Activated CD8-positive, alpha-beta T cell treated with anti-CD3 and anti-CD28 coated beads, Interleukin-2, amount 10 ng/mL, durations not matched to agents 7 days and 5 days (primary cell): ENCODE results near the gene NOD2. TPM values are rescaled to one million over a fixed set of nuclear protein-coding genes. Genes with fewer than 3 reads are reported as not detected.

Source experiments
- ATAC-seq: fragments of 150-1000 bp; cut with Tn5 transposase; one replicate; pipeline ENCODE4 v1.10.0; 2021; ENCODE audit warnings: moderate library complexity
- CTCF ChIA-PET: fragments of 350-600 bp; sonication (Branson Sonifier 250); formaldehyde crosslinking; loops from one replicate; lab custom pipeline; 2021; ENCODE audit warnings: antibody characterized with exemption; lab: Charles Lee
- POLR2A ChIA-PET: fragments of 350-600 bp; sonication (Branson Sonifier 250); formaldehyde crosslinking; loops from one replicate; lab custom pipeline; 2021; ENCODE audit warnings: antibody characterized with exemption; lab: Charles Lee
- DNase-seq: peaks from one replicate; pipeline ENCODE4 v3.0.0-alpha.2; 2020
- H3K27ac Mint-ChIP-seq: one replicate; pipeline ENCODE4 v1.8.0; 2021; ENCODE audit warnings: mild to moderate bottlenecking, mixed read lengths
- H3K27me3 Mint-ChIP-seq: one replicate; pipeline ENCODE4 v1.8.0; 2021; ENCODE audit warnings: low read depth, mixed read lengths
- H3K36me3 Mint-ChIP-seq: one replicate; pipeline ENCODE4 v1.8.0; 2021; ENCODE audit warnings: low read depth, mixed read lengths
- H3K4me1 Mint-ChIP-seq: one replicate; pipeline ENCODE4 v1.8.0; 2021; ENCODE audit warnings: low read depth, mixed read lengths
- H3K4me3 Mint-ChIP-seq: one replicate; pipeline ENCODE4 v1.8.0; 2021; ENCODE audit warnings: mild to moderate bottlenecking, mixed read lengths
- H3K9me3 Mint-ChIP-seq: one replicate; pipeline ENCODE4 v1.8.0; 2022; ENCODE audit warnings: mixed read lengths; ENCODE audit not compliant: insufficient read depth
- total RNA-seq, 2 experiments: library from RNA; stranded (reverse); gene quantifications; one replicate each; pipeline ENCODE4 v1.2.3, GENCODE V29; 2021

The NOD2 gene
- total RNA-seq, 2 experiments from 2014 or later, result 1.6 to 1.7 TPM

- Mint-ChIP-seq H3K4me3 (no peak overlapping the region), H3K4me1 (peaks cover 23% of the 10 kb centered on the region), H3K27ac (no peak overlapping the region), H3K36me3 (no peaks in the 10 kb centered on the region), H3K27me3 (no peaks in the 10 kb centered on the region), H3K9me3 (no peaks in the 10 kb centered on the region)
- ChIA-PET POLR2A (interaction anchor here (1.4 kb wide), 1 partner anchor 55 kb away, joined by 4 read pairs; the partner anchor contains the start of gene SNX20), CTCF (interaction anchor here (1.1 to 2.7 kb wide), 5 partner anchors 10 to 71 kb away, joined by 3 to 12 read pairs (median 6); no protein-coding TSS in a partner anchor)
- DNase-seq, result no peak
- no peak for ATAC-seq
Observed at GRCh38 chr16:50735629-50736122, 42.3 kb downstream of the NOD2 start.

- POLR2A ChIA-PET, result interaction anchor here (1.4 kb wide), 1 partner anchor 55 kb away, joined by 4 read pairs; the partner anchor contains the start of gene SNX20
- Mint-ChIP-seq H3K4me1 (peaks cover 23% of the 10 kb centered on the region), H3K36me3 (no peaks in the 10 kb centered on the region)
Observed at GRCh38 chr16:50736448-50736847, 43.0 kb downstream of the NOD2 start.

GRCh38 chr16:50737420-50737959 is 44.1 kb downstream of the NOD2 start:
- Mint-ChIP-seq H3K27me3 (no peaks in the 10 kb centered on the region), H3K9me3 (no peaks in the 10 kb centered on the region), H3K4me3 (no peak overlapping the region), H3K4me1 (peaks cover 18% of the 10 kb centered on the region), H3K36me3 (no peaks in the 10 kb centered on the region), H3K27ac (no peak overlapping the region)
- no peak for DNase-seq
- no peak for ATAC-seq
- ChIA-PET POLR2A (interaction anchor here (1.1 kb wide), 1 partner anchor 72 kb away, joined by 3 read pairs; no protein-coding TSS in a partner anchor), CTCF (interaction anchor here (0.8 to 2.7 kb wide), 5 partner anchors 10 to 73 kb away, joined by 3 to 12 read pairs (median 5); no protein-coding TSS in a partner anchor)

More at GRCh38 chr16:50736448-50736847, 43.0 kb downstream of the NOD2 start:
- CTCF ChIA-PET, result interaction anchor here (1.1 to 2.7 kb wide), 5 partner anchors 10 to 71 kb away, joined by 3 to 12 read pairs (median 6); no protein-coding TSS in a partner anchor
- Mint-ChIP-seq H3K27ac (no peak overlapping the region), H3K4me3 (no peak overlapping the region), H3K9me3 (no peaks in the 10 kb centered on the region), H3K27me3 (no peaks in the 10 kb centered on the region)
- DNase-seq, result no peak
- ATAC-seq, result no peak

GRCh38 chr16:50739031-50739430 is 45.6 kb downstream of the NOD2 start:
- no peaks in the 10 kb centered on the region for H3K27me3 Mint-ChIP-seq
- no peak for DNase-seq
- ChIA-PET POLR2A (no interaction called here), CTCF (interaction anchor here (1.3 to 14.6 kb wide), 4 partner anchors 8 to 71 kb away, joined by 3 to 567 read pairs (median 7); partner anchors contain the start of gene SNX20)
- peaks cover 20% of the 10 kb centered on the region for H3K4me1 Mint-ChIP-seq
- no peaks in the 10 kb centered on the region for H3K9me3 Mint-ChIP-seq
- H3K36me3 Mint-ChIP-seq, result peaks cover 12% of the 10 kb centered on the region
- no peak overlapping the region for H3K27ac Mint-ChIP-seq
- H3K4me3 Mint-ChIP-seq, result no peak overlapping the region
- no peak for ATAC-seq

GRCh38 chr16:50740736-50741135 is 47.3 kb downstream of the NOD2 start:
- peak overlapping the region; percentile 85 for H3K4me3 Mint-ChIP-seq
- ChIA-PET POLR2A (interaction anchor here (0.5 to 1.6 kb wide), 14 partner anchors 9 to 75 kb away, joined by 3 to 20 read pairs (median 7); partner anchors contain the start of gene SNX20), CTCF (interaction anchor here (1.2 to 14.6 kb wide), 6 partner anchors 11 to 385 kb away, joined by 3 to 567 read pairs (median 4); partner anchors contain the start of gene SNX20)
- ATAC-seq (no peak), DNase-seq (no peak)
- peaks cover 37% of the 10 kb centered on the region for H3K4me1 Mint-ChIP-seq
- no peaks in the 10 kb centered on the region for H3K9me3 Mint-ChIP-seq
- H3K27ac Mint-ChIP-seq, result peak overlapping the region; percentile 97
- H3K36me3 Mint-ChIP-seq, result peaks cover 29% of the 10 kb centered on the region
- H3K27me3 Mint-ChIP-seq, result no peaks in the 10 kb centered on the region

- ChIA-PET CTCF (interaction anchor here (0.6 to 14.6 kb wide), 13 partner anchors 9 to 717 kb away, joined by 3 to 567 read pairs (median 4); partner anchors contain the start of genes CNEP1R1 and SNX20), POLR2A (interaction anchor here (0.5 to 1.6 kb wide), 20 partner anchors 9 to 586 kb away, joined by 3 to 20 read pairs (median 5); partner anchors contain the start of gene SNX20)
- Mint-ChIP-seq H3K4me1 (peaks cover 41% of the 10 kb centered on the region), H3K4me3 (peak overlapping the region; percentile 85), H3K27ac (peak overlapping the region; percentile 97), H3K36me3 (peaks cover 34% of the 10 kb centered on the region), H3K9me3 (no peaks in the 10 kb centered on the region), H3K27me3 (no peaks in the 10 kb centered on the region)
- DNase-seq (no peak), ATAC-seq (no peak)
Observed at GRCh38 chr16:50741225-50741780, 47.9 kb downstream of the NOD2 start.

GRCh38 chr16:50741781-50742575 is 48.6 kb downstream of the NOD2 start, which contains the start of gene CYLD:
Gene CYLD (plus strand): TSS chr16:50742086. CDS start chr16:50749699, 7,613 bp downstream.
- ChIA-PET CTCF (interaction anchor here (0.6 to 14.6 kb wide), 13 partner anchors 9 to 717 kb away, joined by 3 to 567 read pairs (median 4); partner anchors contain the start of genes CNEP1R1 and SNX20), POLR2A (interaction anchor here (0.6 to 3.5 kb wide), 21 partner anchors 10 to 586 kb away, joined by 3 to 23 read pairs (median 5); partner anchors contain the start of gene SNX20)
- ATAC-seq (peak; percentile 97), DNase-seq (peak; percentile 100)
- Mint-ChIP-seq H3K27me3 (no peaks in the 10 kb centered on the region), H3K27ac (peak within 1 kb of the TSS; percentile 97), H3K9me3 (no peaks in the 10 kb centered on the region), H3K4me1 (peaks cover 42% of the 10 kb centered on the region), H3K36me3 (peaks cover 34% of the 10 kb centered on the region), H3K4me3 (peak within 1 kb of the TSS; percentile 91)

GRCh38 chr16:50742576-50743200 is 49.3 kb downstream of the NOD2 start:
- CTCF ChIA-PET, result interaction anchor here (2.1 to 14.6 kb wide), 2 partner anchors 9 to 68 kb away, joined by 4 to 567 read pairs; partner anchors contain the start of gene SNX20
- peak overlapping the region; percentile 93 for H3K27ac Mint-ChIP-seq
- ATAC-seq, result no peak
- peak overlapping the region; percentile 91 for H3K4me3 Mint-ChIP-seq
- H3K4me1 Mint-ChIP-seq, result peaks cover 48% of the 10 kb centered on the region
- DNase-seq, result peak; percentile 61
- H3K27me3 Mint-ChIP-seq, result no peaks in the 10 kb centered on the region
- H3K36me3 Mint-ChIP-seq, result peaks cover 38% of the 10 kb centered on the region
- POLR2A ChIA-PET, result interaction anchor here (0.7 to 3.5 kb wide), 4 partner anchors 61 to 404 kb away, joined by 3 to 23 read pairs (median 4); partner anchors contain the start of gene SNX20
- no peaks in the 10 kb centered on the region for H3K9me3 Mint-ChIP-seq

GRCh38 chr16:50743581-50744225 is 50.3 kb downstream of the NOD2 start:
- ChIA-PET POLR2A (interaction anchor here (0.7 to 4.1 kb wide), 8 partner anchors 22 to 405 kb away, joined by 3 to 58 read pairs (median 4); partner anchors contain the start of gene SNX20), CTCF (interaction anchor here (1.0 to 14.6 kb wide), 7 partner anchors 13 to 719 kb away, joined by 3 to 567 read pairs (median 18); partner anchors contain the start of genes CNEP1R1 and SNX20)
- no peak for DNase-seq
- ATAC-seq, result no peak
- H3K9me3 Mint-ChIP-seq, result no peaks in the 10 kb centered on the region
- H3K4me3 Mint-ChIP-seq, result peak overlapping the region; percentile 91
- peaks cover 40% of the 10 kb centered on the region for H3K36me3 Mint-ChIP-seq
- H3K27me3 Mint-ChIP-seq, result no peaks in the 10 kb centered on the region
- peaks cover 52% of the 10 kb centered on the region for H3K4me1 Mint-ChIP-seq
- peak overlapping the region; percentile 93 for H3K27ac Mint-ChIP-seq

- Mint-ChIP-seq H3K4me3 (peak overlapping the region; percentile 91), H3K9me3 (no peaks in the 10 kb centered on the region), H3K36me3 (peaks cover 48% of the 10 kb centered on the region), H3K27me3 (no peaks in the 10 kb centered on the region), H3K4me1 (peaks cover 57% of the 10 kb centered on the region), H3K27ac (peak overlapping the region; percentile 93)
- ATAC-seq (no peak), DNase-seq (no peak)
- CTCF ChIA-PET, result interaction anchor here (0.7 to 14.6 kb wide), 11 partner anchors 8 to 720 kb away, joined by 3 to 567 read pairs (median 8); partner anchors contain the start of genes CNEP1R1 and SNX20
- POLR2A ChIA-PET, result interaction anchor here (0.6 to 4.1 kb wide), 11 partner anchors 17 to 534 kb away, joined by 3 to 58 read pairs (median 5); partner anchors contain the start of gene SNX20
Observed at GRCh38 chr16:50744881-50745280, 51.5 kb downstream of the NOD2 start.
